Measurements from ENCODE around the gene BEST3. TPM values are rescaled to one million over a fixed set of nuclear protein-coding genes. Genes with fewer than 3 reads are reported as not detected.

BEST3 gene
- total RNA-seq, 4 donors from 2014 or later: not detected

GRCh38 chr12:69644511-69644910, 54.6 kb downstream of the BEST3 start:
- no peaks in the 10 kb centered on the region for H3K36me3 ChIP-seq
- DNase-seq: no peak
- intact Hi-C loops (cut with DNase I): no loop called here
- H3K27me3 ChIP-seq: peaks cover 0 to 10% (median 0%) of the 10 kb centered on the region in 4 donors
- H3K27ac ChIP-seq: no peak overlapping the region
- no peak overlapping the region for H3K4me3 ChIP-seq
- TF ChIP-seq CTCF (IDR thresholded peaks at IDR 0.05) (no peak), POLR2A (IDR thresholded peaks at IDR 0.05) (no peak)
- no peaks in the 10 kb centered on the region for H3K9me3 ChIP-seq
- H3K4me1 ChIP-seq: no peaks in the 10 kb centered on the region

- no peaks in the 10 kb centered on the region for H3K36me3 ChIP-seq
- no peak for DNase-seq
- no peak overlapping the region for H3K4me3 ChIP-seq
- H3K27me3 ChIP-seq: peaks cover 0 to 7% (median 0%) of the 10 kb centered on the region in 4 donors
- intact Hi-C loops (cut with DNase I): no loop called here
- no peak overlapping the region for H3K27ac ChIP-seq
- H3K4me1 ChIP-seq: no peaks in the 10 kb centered on the region
- 42 to 65% methylated on average over 2 to 5 of the region's 6 CpGs for WGBS, 2 donors
- no peaks in the 10 kb centered on the region for H3K9me3 ChIP-seq
- TF ChIP-seq CTCF (IDR thresholded peaks at IDR 0.05) (no peak), POLR2A (IDR thresholded peaks at IDR 0.05) (no peak)
Observed at GRCh38 chr12:69642531-69642930, 56.6 kb downstream of the BEST3 start.

- Histone ChIP-seq H3K27ac (no peak overlapping the region), H3K9me3 (no peaks in the 10 kb centered on the region), H3K4me3 (no peak overlapping the region), H3K27me3 (peaks cover 0 to 2% (median 0%) of the 10 kb centered on the region in 4 donors), H3K4me1 (no peaks in the 10 kb centered on the region), H3K36me3 (no peaks in the 10 kb centered on the region)
- intact Hi-C loops (cut with DNase I): no loop called here
- no peak for TF ChIP-seq CTCF (IDR thresholded peaks at IDR 0.05)
- no peak for TF ChIP-seq POLR2A (IDR thresholded peaks at IDR 0.05)
- 90 to 92% methylated on average over 7 of the region's 7 CpGs for WGBS, 2 donors
- no peak for DNase-seq
Observed at GRCh38 chr12:69641546-69641945, 57.6 kb downstream of the BEST3 start.

- TF ChIP-seq CTCF (IDR thresholded peaks at IDR 0.05) (peak; percentile 57 to 86 (median 68)), POLR2A (IDR thresholded peaks at IDR 0.05) (no peak)
- no peak for DNase-seq
- Histone ChIP-seq H3K27me3 (no peaks in the 10 kb centered on the region), H3K4me3 (no peak overlapping the region), H3K4me1 (no peaks in the 10 kb centered on the region), H3K9me3 (no peaks in the 10 kb centered on the region), H3K36me3 (no peaks in the 10 kb centered on the region), H3K27ac (no peak overlapping the region)
- intact Hi-C loops (cut with DNase I): no loop called here
- 25 to 29% methylated on average over 11 to 12 of the region's 12 CpGs for WGBS, 2 donors
Observed at GRCh38 chr12:69639400-69640016, 59.6 kb downstream of the BEST3 start.

GRCh38 chr12:69633061-69633460, 66.0 kb downstream of the BEST3 start:
- intact Hi-C loops (cut with DNase I): no loop called here
- Histone ChIP-seq H3K36me3 (no peaks in the 10 kb centered on the region), H3K27me3 (no peaks in the 10 kb centered on the region), H3K27ac (no peak overlapping the region), H3K4me1 (no peaks in the 10 kb centered on the region), H3K9me3 (no peaks in the 10 kb centered on the region), H3K4me3 (no peak overlapping the region)
- WGBS, 2 donors: 86 to 98% methylated on average over 2 of the region's 2 CpGs
- TF ChIP-seq POLR2A (IDR thresholded peaks at IDR 0.05) (no peak), CTCF (IDR thresholded peaks at IDR 0.05) (peak in 1 of 6 experiments; percentile 15)
- DNase-seq: no peak

Data from esophagus squamous epithelium (tissue), 5 donors.